Measurements from ENCODE around the gene EEF1E1. TPM values are rescaled to one million over a fixed set of nuclear protein-coding genes. Genes with fewer than 3 reads are reported as not detected.

The EEF1E1 gene
- total RNA-seq, 4 donors from 2014 or later = 14.9 to 27.0 TPM; not detected in 2

DNA sequence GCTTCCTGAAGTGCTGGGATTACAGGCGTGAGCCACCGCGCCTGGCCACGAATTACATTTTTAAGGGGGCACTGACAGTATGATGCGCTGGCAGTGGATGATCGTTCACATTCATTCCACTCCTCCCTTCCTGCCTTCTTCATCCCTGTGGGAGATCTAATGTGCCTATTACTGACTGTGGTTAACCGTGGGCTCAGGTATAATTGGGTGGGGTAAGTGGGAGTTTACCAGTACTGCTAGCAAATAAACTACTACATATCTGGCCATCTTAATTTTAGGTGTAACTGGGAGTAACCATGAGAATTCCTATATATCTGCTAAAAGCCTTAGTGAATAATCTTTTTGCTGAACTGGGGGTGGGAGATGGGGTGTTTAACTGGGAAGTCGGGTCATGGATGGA, 31.6 kb downstream of the EEF1E1 start:
- no peak overlapping the region for H3K27ac ChIP-seq
- no peaks in the 10 kb centered on the region for H3K27me3 ChIP-seq
- no peak for TF ChIP-seq POLR2AphosphoS5 (IDR thresholded peaks at IDR 0.05)
- TF ChIP-seq EP300 (IDR thresholded peaks at IDR 0.05; ENCODE audit: low read depth) = no peak
- TF ChIP-seq, protein P1, sequence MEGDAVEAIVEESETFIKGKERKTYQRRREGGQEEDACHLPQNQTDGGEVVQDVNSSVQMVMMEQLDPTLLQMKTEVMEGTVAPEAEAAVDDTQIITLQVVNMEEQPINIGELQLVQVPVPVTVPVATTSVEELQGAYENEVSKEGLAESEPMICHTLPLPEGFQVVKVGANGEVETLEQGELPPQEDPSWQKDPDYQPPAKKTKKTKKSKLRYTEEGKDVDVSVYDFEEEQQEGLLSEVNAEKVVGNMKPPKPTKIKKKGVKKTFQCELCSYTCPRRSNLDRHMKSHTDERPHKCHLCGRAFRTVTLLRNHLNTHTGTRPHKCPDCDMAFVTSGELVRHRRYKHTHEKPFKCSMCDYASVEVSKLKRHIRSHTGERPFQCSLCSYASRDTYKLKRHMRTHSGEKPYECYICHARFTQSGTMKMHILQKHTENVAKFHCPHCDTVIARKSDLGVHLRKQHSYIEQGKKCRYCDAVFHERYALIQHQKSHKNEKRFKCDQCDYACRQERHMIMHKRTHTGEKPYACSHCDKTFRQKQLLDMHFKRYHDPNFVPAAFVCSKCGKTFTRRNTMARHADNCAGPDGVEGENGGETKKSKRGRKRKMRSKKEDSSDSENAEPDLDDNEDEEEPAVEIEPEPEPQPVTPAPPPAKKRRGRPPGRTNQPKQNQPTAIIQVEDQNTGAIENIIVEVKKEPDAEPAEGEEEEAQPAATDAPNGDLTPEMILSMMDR (IDR thresholded peaks at IDR 0.05) = no peak
- no peak for TF ChIP-seq POLR2A (IDR thresholded peaks at IDR 0.05)
- H3K9me3 ChIP-seq = no peaks in the 10 kb centered on the region
- DNase-seq = no peak
- intact Hi-C loops (cut with DNase I; ENCODE audit: low total_unique reads) (no loop called here), in situ Hi-C loops (cut with MboI; ENCODE audit: low pct_ligation_motif_present in 1 of 4, low pct_unique_long_range_greater_than_20kb in 1 of 4, low sequenced_read_pairs in 3 of 4) (no loop called here)
- no peak overlapping the region for H3K4me3 ChIP-seq
- H3K4me1 ChIP-seq = no peaks in the 10 kb centered on the region
- H3K36me3 ChIP-seq = no peaks in the 10 kb centered on the region
- WGBS, 2 donors (ENCODE audit: low coverage in 1 of 2) = 91% methylated on average over 8 of the region's 8 CpGs; no CpG with 5 or more reads in 1 of the 2 donors

DNA sequence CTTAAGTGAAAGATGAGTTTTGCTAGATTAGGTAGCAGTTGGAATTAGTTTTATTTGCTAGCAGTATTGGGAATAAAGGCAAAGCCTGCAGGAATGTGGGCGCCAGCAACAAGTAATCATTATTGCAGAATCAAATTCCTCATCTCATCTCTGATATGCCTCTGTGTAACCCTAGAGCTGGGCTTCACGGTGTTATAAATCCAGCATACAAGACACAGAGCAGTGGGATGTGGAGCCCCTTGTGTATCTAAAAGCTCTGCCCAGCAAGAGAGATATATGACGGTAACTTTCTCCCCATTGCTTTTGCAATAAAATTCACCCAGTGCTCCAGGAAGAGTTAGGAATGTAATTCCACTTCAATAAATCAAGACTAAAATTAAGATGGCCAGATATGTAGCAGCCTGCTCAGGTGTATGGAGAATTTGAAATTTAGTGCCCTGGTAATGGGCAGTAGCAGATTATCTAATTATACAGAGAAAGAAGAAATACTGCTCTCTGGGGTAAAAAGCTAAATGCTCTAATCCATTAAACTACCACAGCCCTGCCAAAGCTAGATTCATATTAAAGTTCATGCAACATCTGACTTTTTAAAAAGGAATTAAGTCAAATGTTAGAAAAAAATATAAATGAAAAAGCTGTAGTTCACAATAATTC, 32.6 kb downstream of the EEF1E1 start:
- in situ Hi-C loops (cut with MboI; ENCODE audit: low pct_ligation_motif_present in 1 of 4, low pct_unique_long_range_greater_than_20kb in 1 of 4, low sequenced_read_pairs in 3 of 4) = no loop called here
- H3K4me1 ChIP-seq = peaks cover 0 to 6% (median 5%) of the 10 kb centered on the region in 4 donors
- WGBS, 2 donors (ENCODE audit: low coverage in 1 of 2) = 68 to 70% methylated on average over 3 of the region's 3 CpGs

DNA sequence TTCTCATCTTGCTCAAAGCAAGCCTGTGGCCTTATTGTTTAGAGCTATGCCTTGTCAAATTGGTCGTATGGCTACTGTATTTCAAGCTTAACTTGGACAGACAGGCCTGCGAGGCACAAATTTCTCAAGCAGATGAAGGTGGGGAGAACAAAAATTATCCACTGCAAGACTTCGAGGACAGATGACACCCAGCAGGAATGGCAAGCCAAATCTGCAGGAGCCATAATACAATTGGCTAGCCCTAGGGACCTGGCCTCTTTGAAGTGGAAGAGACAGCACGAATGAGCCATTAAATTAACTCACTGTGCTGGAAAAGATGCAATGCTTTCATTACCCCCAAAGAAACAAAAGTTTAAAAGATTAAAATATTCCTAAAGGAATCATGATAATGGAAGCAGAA, 33.2 kb downstream of the EEF1E1 start:
- in situ Hi-C loops (cut with MboI; ENCODE audit: low pct_ligation_motif_present in 1 of 4, low pct_unique_long_range_greater_than_20kb in 1 of 4, low sequenced_read_pairs in 3 of 4) (no loop called here), intact Hi-C loops (cut with DNase I; ENCODE audit: low total_unique reads) (no loop called here)

More for the DNA sequence above, 32.6 kb downstream of the EEF1E1 start:
- Histone ChIP-seq H3K27me3 (no peaks in the 10 kb centered on the region), H3K9me3 (no peaks in the 10 kb centered on the region), H3K27ac (no peak overlapping the region), H3K4me3 (no peak overlapping the region), H3K36me3 (no peaks in the 10 kb centered on the region)
- DNase-seq = no peak
- intact Hi-C loops (cut with DNase I; ENCODE audit: low total_unique reads) = no loop called here
- TF ChIP-seq, protein P1 (IDR thresholded peaks at IDR 0.05) = no peak

DNA sequence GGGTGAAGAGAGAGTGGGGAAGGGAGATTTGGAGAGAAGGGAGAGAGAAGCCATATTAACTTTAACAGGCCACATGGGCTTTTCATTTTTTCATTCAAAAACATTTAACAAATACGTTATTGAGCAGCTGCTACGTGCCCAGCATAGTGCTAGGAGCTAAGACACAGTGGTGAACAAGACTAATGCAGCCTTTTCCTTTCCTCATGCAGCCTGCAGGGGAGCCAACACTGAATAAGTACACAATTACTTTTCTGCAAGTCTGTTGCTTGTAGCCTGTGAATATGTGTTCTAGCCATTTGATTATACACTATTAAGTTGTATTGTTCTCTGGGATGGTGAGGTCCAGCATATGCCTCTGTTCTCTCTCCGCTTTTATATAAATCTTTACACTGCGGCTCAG, 36.2 kb downstream of the EEF1E1 start:
- WGBS, 2 donors (ENCODE audit: low coverage in 1 of 2) = 92 to 94% methylated on average over 4 of the region's 4 CpGs
- DNase-seq = no peak
- Histone ChIP-seq H3K9me3 (no peaks in the 10 kb centered on the region), H3K27ac (no peak overlapping the region), H3K4me3 (no peak overlapping the region), H3K36me3 (no peaks in the 10 kb centered on the region), H3K4me1 (peaks cover 0 to 16% (median 10%) of the 10 kb centered on the region in 4 donors), H3K27me3 (no peaks in the 10 kb centered on the region)
- TF ChIP-seq, protein P1 (IDR thresholded peaks at IDR 0.05) = no peak
- no peak for TF ChIP-seq POLR2AphosphoS5 (IDR thresholded peaks at IDR 0.05)
- TF ChIP-seq POLR2A (IDR thresholded peaks at IDR 0.05) = no peak
- no peak for TF ChIP-seq EP300 (IDR thresholded peaks at IDR 0.05; ENCODE audit: low read depth)
- in situ Hi-C loops (cut with MboI; ENCODE audit: low pct_ligation_motif_present in 1 of 4, low pct_unique_long_range_greater_than_20kb in 1 of 4, low sequenced_read_pairs in 3 of 4) (no loop called here), intact Hi-C loops (cut with DNase I; ENCODE audit: low total_unique reads) (no loop called here)

More for the DNA sequence above, 33.2 kb downstream of the EEF1E1 start:
- Histone ChIP-seq H3K9me3 (no peaks in the 10 kb centered on the region), H3K4me1 (peaks cover 0 to 9% (median 7%) of the 10 kb centered on the region in 4 donors), H3K36me3 (no peaks in the 10 kb centered on the region), H3K4me3 (no peak overlapping the region), H3K27me3 (no peaks in the 10 kb centered on the region), H3K27ac (no peak overlapping the region)
- 76 to 79% methylated on average over 3 to 4 of the region's 4 CpGs for WGBS, 2 donors (ENCODE audit: low coverage in 1 of 2)
- no peak for DNase-seq
- TF ChIP-seq POLR2AphosphoS5 (IDR thresholded peaks at IDR 0.05) (no peak), POLR2A (IDR thresholded peaks at IDR 0.05) (no peak), EP300 (IDR thresholded peaks at IDR 0.05; ENCODE audit: low read depth) (no peak)
- TF ChIP-seq, protein P1 (IDR thresholded peaks at IDR 0.05) = no peak

Data from transverse colon (tissue), 4 donors.